DMS 273 treated with DMSO at 0.1 percent for 48 hours (cell line): ENCODE measurements around the gene RSRC1.
"Not testable (repeated sequence)": the region's sequence is repeated elsewhere in the genome, so short reads cannot be mapped to it uniquely, and the experiment has no call there.

ENCODE experiments used
- DNase-seq: peaks from one replicate; lab custom pipeline; 2025; lab: John Stamatoyannopoulos, UW

The RSRC1 gene, protein sequence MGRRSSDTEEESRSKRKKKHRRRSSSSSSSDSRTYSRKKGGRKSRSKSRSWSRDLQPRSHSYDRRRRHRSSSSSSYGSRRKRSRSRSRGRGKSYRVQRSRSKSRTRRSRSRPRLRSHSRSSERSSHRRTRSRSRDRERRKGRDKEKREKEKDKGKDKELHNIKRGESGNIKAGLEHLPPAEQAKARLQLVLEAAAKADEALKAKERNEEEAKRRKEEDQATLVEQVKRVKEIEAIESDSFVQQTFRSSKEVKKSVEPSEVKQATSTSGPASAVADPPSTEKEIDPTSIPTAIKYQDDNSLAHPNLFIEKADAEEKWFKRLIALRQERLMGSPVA

DNA sequence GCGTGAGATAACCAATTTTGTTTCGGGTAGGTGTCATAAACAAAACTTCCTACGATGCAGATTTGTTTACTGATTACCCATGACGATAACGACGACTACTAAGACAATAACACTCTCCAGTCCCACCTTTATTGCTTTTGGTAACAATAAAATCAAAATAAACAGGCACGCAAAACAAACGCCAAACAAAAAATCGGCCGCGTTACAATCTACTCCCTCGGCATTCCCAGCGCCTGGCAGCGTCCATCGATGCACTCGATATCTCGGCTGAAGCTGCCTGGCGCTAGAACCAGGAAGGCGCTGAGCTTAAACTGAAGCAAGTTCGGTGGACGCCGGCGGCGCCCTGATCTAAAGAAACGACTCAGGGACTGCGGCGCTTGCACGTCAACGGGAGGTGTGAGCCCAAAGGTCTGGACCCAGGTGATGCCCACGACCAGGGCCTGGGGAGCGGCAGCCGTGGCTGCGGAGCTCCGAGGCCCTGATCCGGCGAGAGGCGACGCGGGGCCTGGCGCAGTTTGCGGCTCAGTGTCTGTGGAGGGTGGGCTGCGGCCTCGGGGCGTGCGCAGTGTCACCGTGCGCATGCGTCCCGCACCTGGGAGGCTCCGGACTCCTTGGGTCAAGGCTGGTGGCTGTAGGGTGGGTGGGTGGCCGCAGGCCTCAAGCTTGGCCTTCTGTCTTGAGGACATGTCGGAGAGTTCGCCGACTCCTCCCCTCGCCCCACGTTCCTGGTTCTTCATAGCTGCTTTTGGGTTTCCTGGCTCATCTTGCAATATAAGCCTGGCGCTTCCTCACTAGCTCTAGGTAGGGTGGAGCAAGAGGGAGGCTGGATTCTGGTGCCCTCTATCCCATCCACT, at the start of gene RSRC1:
TSS of gene RSRC1 (plus strand) at position 286 of the 854 bp plus-strand sequence. CDS start 12,016 bp downstream, outside the sequence.
- peak; percentile 90 for DNase-seq

GRCh38 chr3:158065574-158065973, 44.3 kb upstream of the RSRC1 start:
- DNase-seq, result not testable (repeated sequence)

GRCh38 chr3:158072790-158073189, 37.1 kb upstream of the RSRC1 start:
- DNase-seq, result no peak

DNA sequence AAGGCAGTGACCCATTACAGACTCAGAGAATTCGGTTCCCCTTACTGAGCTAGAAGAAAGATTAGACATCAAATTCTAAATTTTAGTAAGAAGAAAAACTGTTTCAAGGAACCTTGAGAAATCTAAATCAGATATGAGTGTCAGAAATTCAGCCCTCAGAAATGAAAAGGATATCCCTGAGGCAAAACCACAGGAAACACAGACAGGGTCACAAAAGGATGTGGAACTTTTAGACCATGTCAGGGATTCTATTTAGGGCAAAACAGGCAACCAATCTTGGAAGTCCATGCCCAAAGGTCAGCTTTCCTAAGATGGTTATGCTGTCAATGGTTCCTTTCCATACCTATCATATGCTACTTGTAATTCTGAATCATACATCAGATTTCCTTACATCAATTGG, 35.3 kb upstream of the RSRC1 start:
- no peak for DNase-seq

DNA sequence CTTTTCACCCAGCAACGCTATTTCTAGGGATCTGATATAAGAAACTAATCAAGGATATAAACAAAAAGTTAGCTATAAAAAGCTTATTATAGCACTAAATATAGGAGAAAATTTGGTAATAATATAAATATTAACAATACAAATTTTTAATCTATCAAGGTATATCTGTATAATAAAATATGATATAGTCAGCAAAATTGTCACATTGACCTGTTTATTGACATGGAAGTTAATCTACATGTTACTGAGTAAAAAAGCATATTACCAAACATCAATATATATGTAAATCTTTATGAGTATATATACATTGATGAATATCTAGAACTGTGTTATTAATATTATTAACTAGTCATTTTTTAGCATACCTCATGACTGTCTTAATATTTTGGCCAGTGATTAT, 30.3 kb upstream of the RSRC1 start:
- DNase-seq, result no peak

DNA sequence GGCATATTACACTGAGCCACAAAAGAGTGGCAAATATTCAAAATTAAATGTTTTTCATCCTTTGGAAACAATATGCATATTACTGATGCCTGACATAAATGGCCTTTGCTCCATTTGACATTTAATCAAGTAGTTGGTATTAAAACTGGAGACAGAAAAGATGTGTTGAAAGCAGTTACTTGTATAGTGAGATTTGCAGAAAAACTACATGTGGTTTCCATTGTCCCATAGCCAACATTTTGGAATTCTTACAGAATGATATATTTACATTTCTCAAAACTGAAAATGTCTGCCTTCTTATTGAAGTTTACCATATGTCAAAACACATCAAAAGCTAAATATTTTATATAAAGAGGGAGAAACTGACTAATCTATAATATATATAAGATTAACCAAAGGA, 25.2 kb upstream of the RSRC1 start:
- no peak for DNase-seq

DNA sequence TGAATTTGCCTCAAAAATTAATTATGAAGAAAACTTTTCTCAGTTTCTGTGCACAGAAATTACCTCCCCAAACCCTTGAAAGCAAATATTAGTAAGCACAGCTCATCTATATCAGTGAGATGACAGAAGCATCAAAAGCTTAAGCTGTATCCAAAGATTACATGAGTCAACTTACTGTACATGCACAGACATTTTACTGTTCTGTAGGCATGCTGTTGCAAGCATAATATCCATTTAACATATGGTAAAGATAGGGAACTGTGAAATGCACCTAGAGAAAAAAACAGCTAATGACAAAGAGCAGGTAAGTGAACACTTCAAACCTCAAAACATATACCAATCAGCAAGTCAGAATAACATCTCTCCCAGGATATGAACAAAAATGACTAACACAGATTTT, 24.5 kb upstream of the RSRC1 start:
- DNase-seq, result peak; percentile 47

GRCh38 chr3:158085931-158086330, 24.0 kb upstream of the RSRC1 start:
- no peak for DNase-seq

DNA sequence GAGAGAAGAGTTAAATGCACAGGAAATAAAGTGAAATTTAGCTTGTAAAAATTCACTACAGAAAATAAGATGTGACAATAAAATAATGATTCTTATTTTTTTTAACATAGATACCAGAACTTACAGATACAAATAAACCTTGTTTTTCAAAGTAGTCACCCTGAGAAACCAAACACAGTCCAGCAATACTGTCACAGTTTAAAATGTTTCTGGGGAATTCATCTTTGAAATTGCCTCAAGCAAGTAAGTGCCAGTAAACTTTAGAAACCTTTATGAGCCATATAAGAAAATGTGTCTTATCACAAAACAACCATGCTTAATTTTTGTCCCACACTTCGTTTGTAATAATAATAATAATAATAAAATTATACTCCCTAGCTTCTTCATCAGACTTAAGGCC, 23.5 kb upstream of the RSRC1 start:
- no peak for DNase-seq

DNA sequence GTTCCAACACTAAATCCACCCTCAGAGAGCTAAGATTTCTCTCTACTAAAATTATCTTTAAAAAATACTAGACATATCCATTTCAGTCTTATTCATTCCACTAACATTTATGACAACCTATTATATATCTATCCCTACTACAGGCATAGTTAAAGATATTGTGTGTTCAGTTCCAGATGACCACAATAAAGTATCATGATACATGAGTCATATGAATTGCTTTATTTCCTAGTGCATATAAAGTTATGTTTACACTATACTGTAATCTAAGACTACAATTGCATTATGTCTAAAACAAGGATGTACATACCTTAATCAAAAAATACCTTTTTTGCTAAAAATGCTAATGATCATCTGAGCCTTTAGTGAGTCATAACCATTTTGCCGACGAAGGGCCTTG, 23.1 kb upstream of the RSRC1 start:
- no peak for DNase-seq

GRCh38 chr3:158091531-158091930, 18.4 kb upstream of the RSRC1 start:
- DNase-seq, result peak; percentile 69

- no peak for DNase-seq
Observed at GRCh38 chr3:158093526-158093925, 16.4 kb upstream of the RSRC1 start.

DNA sequence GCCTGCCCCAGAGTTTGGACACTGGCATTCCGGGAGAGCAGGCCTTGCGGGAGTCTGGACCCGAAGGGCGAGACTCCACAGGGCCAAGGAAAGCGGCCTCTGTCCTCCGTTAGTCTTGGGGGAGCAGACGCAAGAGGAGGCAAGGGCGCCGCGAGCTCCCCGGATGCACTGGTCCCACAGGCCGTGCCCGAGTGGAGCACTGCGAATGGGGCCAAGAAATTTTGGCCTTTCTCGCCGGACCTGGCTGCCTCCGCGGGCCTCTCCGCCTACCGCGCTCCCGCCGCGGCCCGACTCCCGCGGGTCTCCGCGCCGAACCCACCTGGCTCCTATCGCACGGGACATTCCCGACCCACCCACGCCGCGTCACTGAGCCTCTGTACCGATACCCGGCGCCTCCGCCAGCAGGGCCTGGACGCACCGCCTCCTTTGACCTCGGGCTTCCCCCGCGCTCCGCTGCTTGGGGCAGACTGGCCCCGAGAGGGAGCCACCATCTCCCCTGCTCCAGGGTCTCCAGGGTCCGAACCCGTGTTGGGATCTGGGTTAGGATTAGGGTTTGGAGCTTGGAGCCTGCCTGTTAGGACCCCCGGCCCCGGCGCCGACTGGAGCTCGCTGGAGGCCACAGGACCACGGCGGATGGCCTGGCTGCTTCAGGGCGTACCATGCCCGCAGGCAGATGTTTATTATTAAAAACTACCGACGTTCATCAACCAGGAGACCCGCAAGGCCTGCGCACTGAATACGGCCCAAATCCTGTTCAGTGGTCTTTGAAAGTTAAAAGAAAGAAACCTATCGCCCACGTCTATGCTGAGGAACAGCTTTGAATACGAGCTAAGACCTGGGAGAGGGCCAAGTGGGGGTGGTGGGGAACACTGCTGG, 15.4 kb upstream of the RSRC1 start:
- DNase-seq, result no peak

DNA sequence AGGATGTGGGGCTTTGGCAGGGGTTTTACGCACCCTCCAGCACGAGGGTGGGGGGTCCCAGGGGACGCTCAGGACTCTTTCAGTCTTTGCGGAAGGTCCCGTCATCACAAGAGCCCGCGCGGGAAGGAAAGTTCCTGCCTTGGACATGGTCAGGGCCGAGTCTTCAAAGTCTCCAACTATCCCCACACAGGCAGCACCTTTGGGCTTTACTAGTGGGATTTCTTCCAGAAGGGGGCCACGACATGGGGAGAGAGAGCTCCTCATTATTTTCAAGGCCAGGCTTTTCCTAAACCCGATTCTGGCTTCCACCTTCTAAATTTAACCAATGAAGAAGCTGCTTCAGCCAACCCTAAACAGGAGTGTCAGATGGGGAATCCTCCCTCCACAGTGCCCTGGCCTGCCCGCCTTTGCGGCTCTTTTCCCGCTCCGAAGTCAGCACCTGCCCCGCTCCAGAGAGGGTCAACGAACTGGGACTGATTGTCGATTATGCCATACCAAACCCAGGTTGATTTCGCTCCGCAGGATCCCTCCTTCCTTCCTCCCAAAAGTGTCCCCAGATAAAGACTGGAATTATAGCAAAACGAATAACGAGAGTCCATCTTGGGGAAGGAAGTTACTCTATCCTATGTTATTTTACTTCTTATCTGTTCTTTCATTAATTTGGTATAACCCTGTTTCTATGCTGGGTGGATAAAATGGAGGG, 14.6 kb upstream of the RSRC1 start:
- DNase-seq, result no peak

DNA sequence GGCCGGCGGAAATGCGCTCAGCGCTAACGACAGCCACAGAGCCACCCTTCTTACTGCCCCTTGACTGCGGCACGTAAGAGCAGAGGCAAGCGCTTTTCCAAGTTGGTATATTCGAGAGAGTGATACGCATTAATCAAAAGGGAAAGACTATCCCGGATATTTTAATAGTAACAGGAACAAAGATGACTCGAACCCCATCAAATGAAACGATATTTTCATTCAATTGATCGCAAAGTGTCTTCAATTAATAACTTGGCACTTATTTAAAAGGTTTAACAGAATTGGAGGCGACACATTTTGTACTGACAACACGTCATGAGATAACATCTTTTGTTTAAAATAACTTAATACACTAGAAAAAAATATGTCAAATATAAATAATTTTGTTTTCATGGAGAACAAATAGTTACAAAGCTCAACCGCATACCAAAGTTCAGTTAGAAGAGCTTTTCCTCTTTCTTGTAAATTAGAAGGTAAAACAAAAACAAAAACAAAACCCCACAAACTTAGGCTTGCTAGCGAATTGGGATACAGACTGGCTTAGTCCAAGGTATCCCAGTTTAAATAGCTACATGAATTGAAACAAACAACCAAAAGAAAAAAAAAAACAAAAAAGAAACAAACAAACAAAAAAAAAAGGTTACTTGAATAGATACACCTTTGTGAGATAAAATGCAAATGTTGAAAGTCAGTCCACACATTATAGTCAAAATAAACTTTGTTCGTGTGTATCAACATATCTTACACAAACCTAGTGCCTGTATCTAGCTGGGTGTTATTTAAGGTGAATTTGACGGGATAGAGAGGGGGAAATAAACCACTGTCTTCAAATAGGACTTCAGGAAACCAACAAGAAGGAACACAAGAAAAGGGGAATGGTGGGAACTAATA, 13.8 kb upstream of the RSRC1 start:
- DNase-seq, result no peak

GRCh38 chr3:158097081-158097592, 12.8 kb upstream of the RSRC1 start:
- DNase-seq, result no peak

DNA sequence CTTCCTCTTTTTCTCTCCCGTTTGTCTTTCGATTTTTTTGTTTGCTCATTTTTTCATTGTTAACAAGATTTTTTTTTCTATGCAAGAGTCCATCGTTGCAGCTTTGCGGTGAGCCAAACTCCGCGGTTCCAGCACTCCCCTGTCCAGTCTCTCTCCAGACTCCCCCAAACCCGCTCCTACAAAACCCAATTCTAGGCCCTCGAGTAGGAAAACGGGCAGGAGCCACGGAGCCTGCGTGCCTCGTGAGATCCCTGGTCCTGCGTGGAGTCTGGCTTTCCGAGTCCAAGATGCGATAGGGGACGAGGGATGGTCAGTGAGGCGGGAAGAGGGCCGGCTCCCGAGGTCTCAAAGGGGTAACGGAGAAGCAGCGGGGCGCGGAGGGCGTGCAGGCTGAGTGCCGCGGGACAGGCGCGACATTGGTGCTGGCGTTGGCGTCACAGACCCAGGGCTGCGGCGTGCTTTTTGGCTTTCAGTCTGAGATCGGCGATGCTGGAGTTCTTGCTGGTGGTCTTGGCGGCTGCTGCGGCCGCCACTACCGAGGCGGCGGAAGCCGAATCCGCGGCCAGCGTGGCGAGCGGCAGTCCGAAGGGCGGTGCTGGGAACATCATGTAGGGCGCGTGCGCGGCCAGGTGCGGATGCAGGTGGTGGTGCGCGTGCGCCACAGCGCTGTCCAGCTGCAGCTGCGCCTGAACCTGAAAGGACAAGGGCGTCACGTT, 12.1 kb upstream of the RSRC1 start:
- no peak for DNase-seq

GRCh38 chr3:158098309-158098639, 11.6 kb upstream of the RSRC1 start:
- no peak for DNase-seq

- DNase-seq, result no peak
Observed at GRCh38 chr3:158098834-158099424, 11.0 kb upstream of the RSRC1 start.

DNA sequence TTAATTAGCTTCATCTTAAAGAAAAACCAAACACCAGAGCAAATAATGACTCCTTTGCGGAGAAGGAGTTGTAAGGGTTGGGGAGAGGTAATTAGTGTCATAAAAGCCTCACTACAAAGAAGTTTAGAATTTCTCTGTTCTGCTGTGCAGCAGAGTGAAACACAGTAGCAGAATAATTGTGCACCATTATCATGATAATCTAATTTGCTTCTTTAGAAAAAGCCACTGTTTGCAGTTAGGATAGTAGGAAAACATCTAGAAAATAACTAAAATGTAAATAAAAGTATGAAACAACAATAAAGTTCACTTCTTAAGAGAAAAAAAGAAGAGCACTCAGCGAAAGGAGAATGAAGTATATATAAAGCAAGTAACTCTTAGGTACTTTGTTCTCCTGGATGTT, 9.2 kb upstream of the RSRC1 start:
- no peak for DNase-seq
